GM23338 (cell line): ENCODE measurements around the gene ARSB.

Experiments used
- CREB1 ChIP-seq: fragments of 250-450 bp; sonication (Bioruptor Pico); IDR thresholded peaks from 2 replicates; pipeline ENCODE4 v1.5.0; 2020; ENCODE audit warnings: low read depth, mild to moderate bottlenecking, moderate library complexity
- EZH2 ChIP-seq: fragments of 200-600 bp; sonication (generic); IDR thresholded peaks from one replicate; pipeline ENCODE4 v1.8.0; 2017; ENCODE audit warnings: antibody characterized with exemption, mild to moderate bottlenecking, low read depth; ENCODE audit not compliant: unreplicated experiment
- EZH2phosphoT487 ChIP-seq: fragments of 200-600 bp; sonication (generic); IDR thresholded peaks from one replicate; pipeline ENCODE4 v1.8.1; 2018; ENCODE audit warnings: antibody characterized with exemption; ENCODE audit not compliant: unreplicated experiment
- POLR2AphosphoS5 ChIP-seq: IDR thresholded peaks from 2 replicates; pipeline ENCODE4 v1.6.1; 2016; ENCODE audit warnings: antibody characterized with exemption, low read depth
- REST ChIP-seq: IDR thresholded peaks from one replicate; pipeline ENCODE4 v1.6.1; 2018; ENCODE audit warnings: antibody characterized with exemption; ENCODE audit not compliant: unreplicated experiment
- ZNF114 ChIP-seq: fragments of 250-450 bp; sonication (Bioruptor Pico); IDR thresholded peaks from 2 replicates; pipeline ENCODE4 v1.5.0; 2020; ENCODE audit warnings: mild to moderate bottlenecking, moderate library complexity
- ZNF462 ChIP-seq: fragments of 250-450 bp; sonication (Bioruptor Pico); IDR thresholded peaks from 2 replicates; pipeline ENCODE4 v1.5.0; 2020; ENCODE audit warnings: mild to moderate bottlenecking, moderate library complexity
- TF ChIP-seq, protein P1 (sequence below), 2 experiments: fragments of 200-600 bp in 1 of 2; sonication (generic) in 1 of 2; conservative IDR thresholded peaks; 2 replicates each; pipeline versions ENCODE4 v1.5.1 to v1.6.1; 2016 to 2017; ENCODE audit warnings: antibody characterized with exemption in 2 of 2, low read depth in 2 of 2, mild to moderate bottlenecking in 2 of 2, moderate library complexity in 1 of 2

GRCh38 chr5:78879516-78879915 lies 105.6 kb downstream of the ARSB start:
- TF ChIP-seq EZH2phosphoT487 (no peak), EZH2 (no peak), CREB1 (CRISPR knock-in tag) (no peak), REST (no peak), POLR2AphosphoS5 (no peak), ZNF114 (CRISPR knock-in tag) (no peak), ZNF462 (CRISPR knock-in tag) (no peak)
- TF ChIP-seq, protein P1, sequence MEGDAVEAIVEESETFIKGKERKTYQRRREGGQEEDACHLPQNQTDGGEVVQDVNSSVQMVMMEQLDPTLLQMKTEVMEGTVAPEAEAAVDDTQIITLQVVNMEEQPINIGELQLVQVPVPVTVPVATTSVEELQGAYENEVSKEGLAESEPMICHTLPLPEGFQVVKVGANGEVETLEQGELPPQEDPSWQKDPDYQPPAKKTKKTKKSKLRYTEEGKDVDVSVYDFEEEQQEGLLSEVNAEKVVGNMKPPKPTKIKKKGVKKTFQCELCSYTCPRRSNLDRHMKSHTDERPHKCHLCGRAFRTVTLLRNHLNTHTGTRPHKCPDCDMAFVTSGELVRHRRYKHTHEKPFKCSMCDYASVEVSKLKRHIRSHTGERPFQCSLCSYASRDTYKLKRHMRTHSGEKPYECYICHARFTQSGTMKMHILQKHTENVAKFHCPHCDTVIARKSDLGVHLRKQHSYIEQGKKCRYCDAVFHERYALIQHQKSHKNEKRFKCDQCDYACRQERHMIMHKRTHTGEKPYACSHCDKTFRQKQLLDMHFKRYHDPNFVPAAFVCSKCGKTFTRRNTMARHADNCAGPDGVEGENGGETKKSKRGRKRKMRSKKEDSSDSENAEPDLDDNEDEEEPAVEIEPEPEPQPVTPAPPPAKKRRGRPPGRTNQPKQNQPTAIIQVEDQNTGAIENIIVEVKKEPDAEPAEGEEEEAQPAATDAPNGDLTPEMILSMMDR (conservative IDR thresholded peaks at IDR 0.05; ENCODE audit: low read depth in 2 of 2) = no peak
